Left ventricle myocardium inferior (tissue), 1 donor: ENCODE data around the gene SLC35E3. TPM values are rescaled to one million over a fixed set of nuclear protein-coding genes. Genes with fewer than 3 reads are reported as not detected.
A peak's percentile ranks its signal among the peaks of the same experiment; 100 is the strongest.
"Not testable (repeated sequence)": the region's sequence is repeated elsewhere in the genome, so short reads cannot be mapped to it uniquely, and the experiment has no call there.

Experiments
- DNase-seq: peaks from one replicate; pipeline ENCODE4 v3.0.0-alpha.2; 2020
- H3K27ac ChIP-seq: fragments of 200-600 bp; replicated peaks from 2 replicates; pipeline ENCODE4 v1.8.0; 2021
- H3K27me3 ChIP-seq: fragments of 200-600 bp; 2 replicates; pipeline ENCODE4 v1.8.0; 2021; ENCODE audit warnings: low read depth
- H3K36me3 ChIP-seq: fragments of 200-600 bp; 2 replicates; pipeline ENCODE4 v1.8.0; 2021
- H3K4me1 ChIP-seq: fragments of 200-600 bp; 2 replicates; pipeline ENCODE4 v1.8.0; 2021
- H3K4me3 ChIP-seq: fragments of 200-600 bp; 2 replicates; pipeline ENCODE4 v1.8.0; 2021; ENCODE audit warnings: mild to moderate bottlenecking, moderate library complexity
- H3K9me3 ChIP-seq: fragments of 200-600 bp; replicated peaks from 2 replicates; pipeline ENCODE4 v1.8.0; 2021
- CTCF ChIP-seq: fragments of 200-600 bp; IDR thresholded peaks from 2 replicates; pipeline ENCODE4 v1.8.0; 2021; ENCODE audit warnings: antibody characterized with exemption, mild to moderate bottlenecking, borderline replicate concordance
- intact Hi-C: fragments of 100-400 bp; cut with micrococcal nuclease; formaldehyde crosslinking; loops from one replicate; pipeline ENCODE4 v1.11.0; 2022
- total RNA-seq: library from RNA; stranded (reverse); fragmentation: NEBNext Ultra II Directional; extraction: Animal tissue kit (Norgen Biotek cat#: 25700); gene quantifications from one replicate; pipeline ENCODE4 v1.2.1, GENCODE V29; 2021
- donor health status: DM: no; HTN: yes; CAD: no; lungs with severe emphysema.

Gene SLC35E3
- total RNA-seq, 1 donor from 2014 or later: 5.1 TPM

- no peak for TF ChIP-seq CTCF
- H3K4me3 ChIP-seq: peak overlapping the region; percentile 97
- DNase-seq: no peak
- H3K27ac ChIP-seq: peak overlapping the region; percentile 99
- H3K27me3 ChIP-seq: no peaks in the 10 kb centered on the region
- intact Hi-C loops: loop anchor here (10.0 kb wide), 1 partner anchor 355 kb away; no protein-coding TSS in a partner anchor
- no peaks in the 10 kb centered on the region for H3K9me3 ChIP-seq
- H3K4me1 ChIP-seq: peaks cover 68% of the 10 kb centered on the region
- peaks cover 43% of the 10 kb centered on the region for H3K36me3 ChIP-seq
Observed at GRCh38 chr12:68809190-68810026, 63.4 kb downstream of the SLC35E3 start.

- peaks cover 74% of the 10 kb centered on the region for H3K4me1 ChIP-seq
- DNase-seq, H3K9me3 ChIP-seq, H3K27ac ChIP-seq, H3K27me3 ChIP-seq, intact Hi-C loops: not testable (repeated sequence)
- H3K4me3 ChIP-seq: peak overlapping the region; percentile 97
- peaks cover 49% of the 10 kb centered on the region for H3K36me3 ChIP-seq
Observed at GRCh38 chr12:68810027-68810389, 64.0 kb downstream of the SLC35E3 start.

DNA sequence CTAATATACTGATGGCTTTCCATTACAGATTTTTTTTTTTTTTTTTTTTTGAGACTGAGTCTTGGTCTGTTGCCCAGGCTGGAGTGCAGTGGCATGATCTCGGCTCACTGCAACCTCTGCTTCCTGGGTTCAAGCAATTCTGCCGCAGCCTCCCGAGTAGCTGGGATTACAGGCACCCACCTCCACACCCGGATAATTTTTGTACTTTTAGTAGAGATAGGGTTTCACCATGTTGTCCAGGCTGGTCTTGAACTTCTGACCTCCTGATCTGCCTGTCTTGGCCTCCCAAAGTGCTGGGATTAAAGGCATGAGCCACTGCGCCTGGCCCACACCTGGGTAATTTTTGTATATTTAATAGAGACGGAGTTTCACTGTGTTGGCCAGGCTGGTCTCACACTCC, 65.6 kb downstream of the SLC35E3 start:
- peak overlapping the region; percentile 32 for H3K4me3 ChIP-seq
- H3K27ac ChIP-seq, H3K27me3 ChIP-seq, intact Hi-C loops, DNase-seq, H3K9me3 ChIP-seq: not testable (repeated sequence)
- peaks cover 65% of the 10 kb centered on the region for H3K36me3 ChIP-seq
- H3K4me1 ChIP-seq: peaks cover 87% of the 10 kb centered on the region

DNA sequence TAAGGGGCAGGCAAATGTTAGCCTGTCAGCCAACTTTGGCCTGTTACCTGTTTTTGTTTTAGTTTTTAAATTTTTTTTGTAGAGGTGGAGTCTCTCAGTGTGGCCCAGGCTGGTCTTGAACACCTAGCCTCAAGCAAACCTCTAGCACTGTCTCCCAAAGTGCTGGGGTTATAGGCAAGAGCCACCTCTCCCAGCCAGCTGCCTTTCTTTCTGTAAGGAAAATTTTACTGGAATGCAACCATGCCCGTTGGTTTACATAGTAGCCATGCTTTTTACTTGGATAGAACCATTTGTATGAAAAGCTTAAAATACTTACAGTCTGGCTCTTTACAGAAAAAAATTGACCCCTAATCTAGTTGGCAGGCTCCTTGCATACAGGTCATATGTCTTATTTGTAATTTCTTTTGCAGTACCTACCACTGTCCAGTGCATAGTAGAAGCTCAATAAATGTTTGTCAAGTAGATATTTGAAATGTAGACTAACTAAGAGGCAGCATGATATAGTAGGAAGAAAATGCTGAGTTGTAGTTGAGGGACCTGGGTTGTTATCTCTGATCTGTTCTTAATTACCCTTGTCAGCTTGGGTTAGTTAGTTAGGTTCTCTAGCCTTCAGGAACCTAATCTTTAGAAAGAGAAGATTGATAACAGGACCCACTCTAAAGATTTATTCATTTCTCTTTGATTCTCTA, 66.7 kb downstream of the SLC35E3 start:
- DNase-seq: no peak
- no peak overlapping the region for H3K4me3 ChIP-seq
- peaks cover 81% of the 10 kb centered on the region for H3K4me1 ChIP-seq
- no peaks in the 10 kb centered on the region for H3K9me3 ChIP-seq
- intact Hi-C loops: no loop called here
- peaks cover 76% of the 10 kb centered on the region for H3K36me3 ChIP-seq
- TF ChIP-seq CTCF: no peak
- H3K27me3 ChIP-seq: no peaks in the 10 kb centered on the region
- no peak overlapping the region for H3K27ac ChIP-seq

GRCh38 chr12:68813242-68813593, 67.2 kb downstream of the SLC35E3 start:
- no peak for TF ChIP-seq CTCF
- peaks cover 78% of the 10 kb centered on the region for H3K4me1 ChIP-seq
- H3K27ac ChIP-seq: no peak overlapping the region
- H3K4me3 ChIP-seq: no peak overlapping the region
- H3K9me3 ChIP-seq: no peaks in the 10 kb centered on the region
- peaks cover 81% of the 10 kb centered on the region for H3K36me3 ChIP-seq
- DNase-seq: no peak
- intact Hi-C loops: no loop called here
- H3K27me3 ChIP-seq: no peaks in the 10 kb centered on the region

GRCh38 chr12:68814490-68815231, 68.7 kb downstream of the SLC35E3 start:
- no peak for TF ChIP-seq CTCF
- DNase-seq: no peak

More at GRCh38 chr12:68814490-68815231, 68.7 kb downstream of the SLC35E3 start:
- intact Hi-C loops: no loop called here
- H3K9me3 ChIP-seq: no peaks in the 10 kb centered on the region
- peaks cover 65% of the 10 kb centered on the region for H3K4me1 ChIP-seq
- no peak overlapping the region for H3K4me3 ChIP-seq
- peaks cover 91% of the 10 kb centered on the region for H3K36me3 ChIP-seq
- H3K27ac ChIP-seq: no peak overlapping the region
- H3K27me3 ChIP-seq: no peaks in the 10 kb centered on the region
